Measurements from ENCODE around the gene PYROXD2. TPM values are rescaled to one million over a fixed set of nuclear protein-coding genes. Genes with fewer than 3 reads are reported as not detected.
A peak's percentile ranks its signal among the peaks of the same experiment; 100 is the strongest.
"Not testable (repeated sequence)": the region's sequence is repeated elsewhere in the genome, so short reads cannot be mapped to it uniquely, and the experiment has no call there.

PYROXD2 gene
- total RNA-seq, 1 donor from 2014 or later: 25.8 TPM

GRCh38 chr10:98367604-98368451 is 47.2 kb downstream of the PYROXD2 start:
- no peak for DNase-seq (ENCODE audit: low spot score)

GRCh38 chr10:98366062-98366530 is 48.9 kb downstream of the PYROXD2 start:
- DNase-seq (ENCODE audit: low spot score): no peak

- DNase-seq (ENCODE audit: low spot score): peak; percentile 81
These were observed 49.4 kb downstream of the PYROXD2 start for GRCh38 chr10:98365406-98366061.

- no peak for DNase-seq (ENCODE audit: low spot score)
These were observed 50.4 kb downstream of the PYROXD2 start for GRCh38 chr10:98364432-98365102.

- DNase-seq (ENCODE audit: low spot score): peak; percentile 72
These were observed 51.8 kb downstream of the PYROXD2 start for GRCh38 chr10:98363220-98363619.

GRCh38 chr10:98361131-98362025 is 53.6 kb downstream of the PYROXD2 start:
- peak; percentile 56 for DNase-seq (ENCODE audit: low spot score)

GRCh38 chr10:98357194-98357822 is 57.7 kb downstream of the PYROXD2 start:
- DNase-seq (ENCODE audit: low spot score): no peak

GRCh38 chr10:98354491-98354890 is 60.5 kb downstream of the PYROXD2 start:
- no peak for DNase-seq (ENCODE audit: low spot score)

GRCh38 chr10:98353170-98353569 is 61.8 kb downstream of the PYROXD2 start:
- DNase-seq (ENCODE audit: low spot score): no peak

GRCh38 chr10:98351831-98352402 is 63.1 kb downstream of the PYROXD2 start:
- no peak for DNase-seq (ENCODE audit: low spot score)

GRCh38 chr10:98349508-98349922 is 65.5 kb downstream of the PYROXD2 start:
- DNase-seq (ENCODE audit: low spot score): no peak

GRCh38 chr10:98346847-98347246 is 68.1 kb downstream of the PYROXD2 start:
- no peak for DNase-seq (ENCODE audit: low spot score)

GRCh38 chr10:98344589-98345038 is 70.4 kb downstream of the PYROXD2 start:
- DNase-seq (ENCODE audit: low spot score): peak; percentile 64

GRCh38 chr10:98341701-98342100 is 73.3 kb downstream of the PYROXD2 start:
- DNase-seq (ENCODE audit: low spot score): not testable (repeated sequence)

- DNase-seq (ENCODE audit: low spot score): no peak
These were observed 74.1 kb downstream of the PYROXD2 start for GRCh38 chr10:98340940-98341310.

- no peak for DNase-seq (ENCODE audit: low spot score)
These were observed 74.6 kb downstream of the PYROXD2 start for GRCh38 chr10:98340261-98340939.

- DNase-seq (ENCODE audit: low spot score): no peak
These were observed 75.2 kb downstream of the PYROXD2 start for GRCh38 chr10:98339799-98340198.

GRCh38 chr10:98338896-98339295 is 76.1 kb downstream of the PYROXD2 start:
- no peak for DNase-seq (ENCODE audit: low spot score)

GRCh38 chr10:98338318-98338717 is 76.7 kb downstream of the PYROXD2 start:
- no peak for DNase-seq (ENCODE audit: low spot score)

- no peak for DNase-seq (ENCODE audit: low spot score)
These were observed 77.5 kb downstream of the PYROXD2 start for GRCh38 chr10:98337484-98337883.
